Measurements from ENCODE around the gene EPGN. TPM values are rescaled to one million over a fixed set of nuclear protein-coding genes. Genes with fewer than 3 reads are reported as not detected.

The EPGN gene
- total and polyA plus RNA-seq, 7 experiments from 2014 or later: 0.29 to 1.1 (median 0.42) TPM; not detected in 2

DNA sequence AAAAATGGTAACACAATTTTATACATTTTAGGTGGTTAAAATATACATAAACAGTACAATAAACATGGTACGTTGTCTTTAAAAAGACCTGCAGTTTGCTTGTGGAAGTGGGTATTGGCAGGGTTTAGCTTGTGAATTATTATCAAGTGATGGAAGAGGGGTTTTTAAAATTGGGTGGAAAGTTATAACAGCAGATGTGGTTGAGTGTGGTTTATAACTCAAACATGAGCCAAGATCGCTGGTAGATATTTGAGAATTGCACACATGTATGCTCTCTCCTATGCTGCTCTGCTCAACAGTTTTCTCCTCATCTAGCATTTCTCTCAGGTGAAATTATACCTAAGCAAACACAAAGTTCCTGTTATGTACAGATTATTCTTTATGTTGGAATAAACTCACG, 14.0 kb downstream of the EPGN start:
- POLR2A ChIA-PET: no interaction called here
- Histone ChIP-seq H3K36me3 (ENCODE audit: control insufficient read depth in 2 of 3, insufficient read depth in 3 of 3, low read length in 3 of 3) (no peaks in the 10 kb centered on the region), H3K9me3 (ENCODE audit: control insufficient read depth in 2 of 3, low read length in 3 of 3) (no peaks in the 10 kb centered on the region), H3K4me3 (ENCODE audit: low read length) (no peak overlapping the region), H3K27me3 (ENCODE audit: control insufficient read depth in 2 of 2, insufficient read depth in 2 of 2, low read length in 2 of 2) (no peaks in the 10 kb centered on the region), H3K4me1 (ENCODE audit: control insufficient read depth in 2 of 2, insufficient read depth in 2 of 2, low read length in 2 of 2) (no peaks in the 10 kb centered on the region), H3K27ac (ENCODE audit: low read depth, low read length) (no peak overlapping the region)
- ATAC-seq: no peak
- intact Hi-C loops (cut with micrococcal nuclease): loop anchor here in 1 of 2 donors (5.0 kb wide), 1 partner anchor 210 kb away; no protein-coding TSS in a partner anchor
- Mint-ChIP-seq H3K9me3 (no peaks in the 10 kb centered on the region), H3K27ac (no peak overlapping the region), H3K27me3 (peaks cover 4 to 25% (median 21%) of the 10 kb centered on the region in 5 donors), H3K4me3 (no peak overlapping the region), H3K36me3 (no peaks in the 10 kb centered on the region), H3K4me1 (peaks cover 0 to 6% (median 0%) of the 10 kb centered on the region in 7 donors)
- no peak for DNase-seq
- CTCF ChIA-PET: no interaction called here

DNA sequence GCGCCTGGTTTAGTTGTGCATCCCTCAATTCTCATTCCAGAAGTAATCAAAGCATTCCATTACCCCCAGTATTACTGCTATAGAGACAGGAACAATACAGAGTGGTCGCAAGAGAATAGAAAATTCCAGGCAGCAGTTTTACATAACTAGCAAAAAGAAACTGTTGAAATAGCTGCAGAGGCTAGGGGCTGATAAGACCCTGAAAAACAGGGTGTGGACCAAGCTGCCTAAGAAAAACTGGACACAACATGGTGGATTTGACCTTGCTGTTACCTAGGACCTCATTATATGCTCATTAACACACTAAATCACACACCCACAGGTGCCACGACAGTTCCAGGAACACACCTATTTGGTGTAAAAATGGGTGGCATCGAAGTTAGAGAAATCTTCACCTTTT, 15.4 kb downstream of the EPGN start:
- ChIA-PET POLR2A (no interaction called here), CTCF (no interaction called here)
- no peak overlapping the region for H3K4me3 Mint-ChIP-seq
- Histone ChIP-seq H3K36me3 (ENCODE audit: control insufficient read depth in 2 of 3, insufficient read depth in 3 of 3, low read length in 3 of 3) (no peaks in the 10 kb centered on the region), H3K4me1 (ENCODE audit: control insufficient read depth in 2 of 2, insufficient read depth in 2 of 2, low read length in 2 of 2) (no peaks in the 10 kb centered on the region), H3K4me3 (ENCODE audit: low read length) (no peak overlapping the region), H3K27ac (ENCODE audit: low read depth, low read length) (no peak overlapping the region), H3K9me3 (ENCODE audit: control insufficient read depth in 2 of 3, low read length in 3 of 3) (no peaks in the 10 kb centered on the region), H3K27me3 (ENCODE audit: control insufficient read depth in 2 of 2, insufficient read depth in 2 of 2, low read length in 2 of 2) (no peaks in the 10 kb centered on the region)
- H3K36me3 Mint-ChIP-seq: no peaks in the 10 kb centered on the region
- H3K27me3 Mint-ChIP-seq: peaks cover 4 to 34% (median 25%) of the 10 kb centered on the region in 5 donors
- DNase-seq (no peak), ATAC-seq (no peak)
- intact Hi-C loops (cut with micrococcal nuclease): loop anchor here in 1 of 2 donors (5.0 kb wide), 1 partner anchor 209 kb away; no protein-coding TSS in a partner anchor
- H3K4me1 Mint-ChIP-seq: peaks cover 0 to 6% (median 0%) of the 10 kb centered on the region in 7 donors
- no peak overlapping the region for H3K27ac Mint-ChIP-seq
- H3K9me3 Mint-ChIP-seq: no peaks in the 10 kb centered on the region

DNA sequence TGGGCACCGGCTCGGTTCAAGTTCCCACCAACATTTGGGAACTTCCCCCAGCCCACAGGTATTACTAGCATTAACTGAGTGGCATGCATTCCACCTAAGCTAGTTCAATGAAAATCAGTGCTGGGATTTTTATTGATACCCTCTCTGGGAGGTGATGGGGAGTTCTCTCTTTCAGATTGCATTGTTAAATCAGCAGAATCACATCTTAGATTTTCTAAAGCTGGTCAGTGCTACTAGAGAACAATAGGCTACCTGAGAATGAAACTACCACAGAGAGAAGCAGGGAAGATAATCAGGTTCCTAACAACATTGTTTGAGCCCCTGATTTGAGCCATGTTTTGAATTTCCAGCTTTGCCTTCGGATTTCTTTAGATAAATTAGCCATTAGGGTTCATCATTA, 16.0 kb downstream of the EPGN start:
- no peaks in the 10 kb centered on the region for H3K9me3 Mint-ChIP-seq
- H3K27ac Mint-ChIP-seq: no peak overlapping the region
- Histone ChIP-seq H3K27me3 (ENCODE audit: control insufficient read depth in 2 of 2, insufficient read depth in 2 of 2, low read length in 2 of 2) (no peaks in the 10 kb centered on the region), H3K9me3 (ENCODE audit: control insufficient read depth in 2 of 3, low read length in 3 of 3) (no peaks in the 10 kb centered on the region), H3K4me3 (ENCODE audit: low read length) (no peak overlapping the region), H3K27ac (ENCODE audit: low read depth, low read length) (no peak overlapping the region), H3K4me1 (ENCODE audit: control insufficient read depth in 2 of 2, insufficient read depth in 2 of 2, low read length in 2 of 2) (no peaks in the 10 kb centered on the region), H3K36me3 (ENCODE audit: control insufficient read depth in 2 of 3, insufficient read depth in 3 of 3, low read length in 3 of 3) (no peaks in the 10 kb centered on the region)
- no peak for ATAC-seq
- ChIA-PET POLR2A (no interaction called here), CTCF (interaction anchor here (0.7 kb wide), 1 partner anchor 134 kb away, joined by 3 read pairs; no protein-coding TSS in a partner anchor)
- DNase-seq: no peak
- no peaks in the 10 kb centered on the region for H3K36me3 Mint-ChIP-seq
- H3K4me3 Mint-ChIP-seq: no peak overlapping the region
- intact Hi-C loops (cut with micrococcal nuclease): loop anchor here in 1 of 2 donors (5.0 kb wide), 1 partner anchor 208 kb away; no protein-coding TSS in a partner anchor
- H3K4me1 Mint-ChIP-seq: peaks cover 0 to 6% (median 0%) of the 10 kb centered on the region in 7 donors
- peaks cover 4 to 40% (median 30%) of the 10 kb centered on the region in 5 donors for H3K27me3 Mint-ChIP-seq

DNA sequence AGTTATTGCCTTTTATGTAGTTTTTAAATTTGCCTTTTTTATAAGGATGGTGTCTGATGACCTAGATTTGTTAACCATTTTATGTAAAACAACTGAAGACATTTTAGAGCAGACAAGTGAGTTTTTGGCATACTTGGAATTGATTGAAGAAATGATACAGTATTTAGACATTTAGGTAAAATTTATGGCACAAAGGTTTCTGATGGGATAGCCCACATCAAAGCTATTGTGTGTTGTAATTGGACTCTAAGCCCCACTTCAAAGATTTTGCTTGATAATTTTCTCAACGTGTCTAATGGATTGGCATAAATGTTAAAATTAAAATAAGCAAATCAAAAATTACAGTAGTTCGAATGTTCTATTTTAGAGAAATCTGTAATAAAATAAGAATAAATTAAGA, 17.6 kb downstream of the EPGN start:
- Mint-ChIP-seq H3K9me3 (no peaks in the 10 kb centered on the region), H3K36me3 (no peaks in the 10 kb centered on the region), H3K27me3 (peaks cover 9 to 43% (median 30%) of the 10 kb centered on the region in 5 donors), H3K27ac (no peak overlapping the region), H3K4me3 (no peak overlapping the region), H3K4me1 (peaks cover 0 to 7% (median 0%) of the 10 kb centered on the region in 7 donors)
- POLR2A ChIA-PET: no interaction called here
- CTCF ChIA-PET: no interaction called here
- ATAC-seq: no peak
- H3K27me3 ChIP-seq (ENCODE audit: control insufficient read depth in 2 of 2, insufficient read depth in 2 of 2, low read length in 2 of 2): no peaks in the 10 kb centered on the region
- no peak overlapping the region for H3K4me3 ChIP-seq (ENCODE audit: low read length)
- no peaks in the 10 kb centered on the region for H3K4me1 ChIP-seq (ENCODE audit: control insufficient read depth in 2 of 2, insufficient read depth in 2 of 2, low read length in 2 of 2)
- H3K27ac ChIP-seq (ENCODE audit: low read depth, low read length): no peak overlapping the region
- no peaks in the 10 kb centered on the region for H3K36me3 ChIP-seq (ENCODE audit: control insufficient read depth in 2 of 3, insufficient read depth in 3 of 3, low read length in 3 of 3)
- intact Hi-C loops (cut with micrococcal nuclease): no loop called here
- no peak for DNase-seq
- no peaks in the 10 kb centered on the region for H3K9me3 ChIP-seq (ENCODE audit: control insufficient read depth in 2 of 3, low read length in 3 of 3)

DNA sequence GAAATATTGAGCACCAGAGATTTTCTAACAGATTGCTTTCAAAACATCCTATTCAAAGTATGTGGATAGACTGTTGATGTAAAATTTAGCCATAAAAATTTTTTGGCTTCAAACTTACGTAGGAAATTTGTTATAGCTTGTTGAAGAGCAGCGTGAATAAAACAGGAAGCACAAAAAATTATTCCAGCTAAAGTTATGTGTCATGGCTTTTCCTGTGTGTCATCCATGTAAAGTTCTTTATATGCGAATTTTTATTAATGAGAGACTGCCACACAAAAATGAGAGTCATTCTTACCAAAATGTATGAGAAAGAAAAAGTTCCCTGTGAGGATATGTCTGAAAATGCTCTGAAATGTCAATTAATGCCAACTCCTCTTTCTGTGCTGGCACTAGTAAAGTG, 19.5 kb downstream of the EPGN start:
- Mint-ChIP-seq H3K4me1 (peaks cover 0 to 5% (median 0%) of the 10 kb centered on the region in 7 donors), H3K27me3 (peaks cover 15 to 39% (median 25%) of the 10 kb centered on the region in 5 donors), H3K36me3 (no peaks in the 10 kb centered on the region), H3K4me3 (no peak overlapping the region), H3K27ac (no peak overlapping the region), H3K9me3 (no peaks in the 10 kb centered on the region)
- Histone ChIP-seq H3K4me3 (ENCODE audit: low read length) (no peak overlapping the region), H3K36me3 (ENCODE audit: control insufficient read depth in 2 of 3, insufficient read depth in 3 of 3, low read length in 3 of 3) (no peaks in the 10 kb centered on the region), H3K4me1 (ENCODE audit: control insufficient read depth in 2 of 2, insufficient read depth in 2 of 2, low read length in 2 of 2) (no peaks in the 10 kb centered on the region), H3K27ac (ENCODE audit: low read depth, low read length) (no peak overlapping the region), H3K27me3 (ENCODE audit: control insufficient read depth in 2 of 2, insufficient read depth in 2 of 2, low read length in 2 of 2) (no peaks in the 10 kb centered on the region), H3K9me3 (ENCODE audit: control insufficient read depth in 2 of 3, low read length in 3 of 3) (no peaks in the 10 kb centered on the region)
- ATAC-seq (no peak), DNase-seq (no peak)
- POLR2A ChIA-PET: no interaction called here
- CTCF ChIA-PET: no interaction called here
- intact Hi-C loops (cut with micrococcal nuclease): no loop called here

DNA sequence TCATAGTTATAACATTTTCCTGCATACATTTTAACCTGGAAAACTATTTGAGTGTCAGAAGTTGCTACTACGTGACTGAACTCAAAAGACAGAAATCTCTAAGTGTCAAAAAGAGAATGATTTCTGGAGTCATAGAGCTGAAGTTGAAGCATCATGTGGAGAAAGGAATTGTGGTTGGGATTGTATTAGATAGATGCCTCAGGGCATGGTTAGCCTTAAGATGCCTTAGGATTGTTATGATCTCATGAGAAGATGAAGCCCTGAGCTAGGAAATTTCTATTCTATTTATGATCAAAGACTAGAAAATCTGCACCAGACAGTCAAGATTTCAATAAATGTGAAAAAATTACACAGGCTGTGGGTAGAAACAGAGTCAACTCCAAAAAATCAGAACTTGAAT, 20.2 kb downstream of the EPGN start:
- no peak for DNase-seq
- Histone ChIP-seq H3K4me3 (ENCODE audit: low read length) (no peak overlapping the region), H3K27me3 (ENCODE audit: control insufficient read depth in 2 of 2, insufficient read depth in 2 of 2, low read length in 2 of 2) (no peaks in the 10 kb centered on the region), H3K27ac (ENCODE audit: low read depth, low read length) (no peak overlapping the region), H3K9me3 (ENCODE audit: control insufficient read depth in 2 of 3, low read length in 3 of 3) (no peaks in the 10 kb centered on the region), H3K4me1 (ENCODE audit: control insufficient read depth in 2 of 2, insufficient read depth in 2 of 2, low read length in 2 of 2) (no peaks in the 10 kb centered on the region), H3K36me3 (ENCODE audit: control insufficient read depth in 2 of 3, insufficient read depth in 3 of 3, low read length in 3 of 3) (no peaks in the 10 kb centered on the region)
- H3K4me1 Mint-ChIP-seq: peaks cover 0 to 5% (median 0%) of the 10 kb centered on the region in 7 donors
- no peak overlapping the region for H3K4me3 Mint-ChIP-seq
- H3K36me3 Mint-ChIP-seq: no peaks in the 10 kb centered on the region
- ChIA-PET CTCF (no interaction called here), POLR2A (interaction anchor here (0.6 kb wide), 1 partner anchor 9 kb away, joined by 3 read pairs; no protein-coding TSS in a partner anchor)
- no peak overlapping the region for H3K27ac Mint-ChIP-seq
- H3K9me3 Mint-ChIP-seq: no peaks in the 10 kb centered on the region
- no peak for ATAC-seq
- H3K27me3 Mint-ChIP-seq: peaks cover 15 to 33% (median 20%) of the 10 kb centered on the region in 5 donors
- intact Hi-C loops (cut with micrococcal nuclease): no loop called here

DNA sequence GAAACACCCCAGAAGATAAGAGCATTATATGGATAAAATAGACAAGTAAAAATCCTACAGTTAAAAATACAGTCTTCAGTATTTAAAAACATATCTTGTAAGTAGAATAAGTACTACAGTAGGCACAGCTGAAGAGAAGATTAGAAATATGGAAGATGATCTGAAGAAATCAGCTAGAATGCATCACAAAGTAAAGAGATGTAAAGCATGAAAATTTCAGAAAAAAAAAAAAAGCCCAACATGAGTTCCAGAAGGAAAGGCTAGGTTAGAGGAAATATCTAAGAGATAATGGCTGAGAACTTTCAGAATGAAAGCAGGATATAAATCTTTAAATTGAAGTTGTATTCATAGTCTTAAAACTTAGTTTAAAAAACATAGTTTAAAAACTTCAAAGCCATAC, 21.0 kb downstream of the EPGN start:
- H3K9me3 ChIP-seq (ENCODE audit: control insufficient read depth in 2 of 3, low read length in 3 of 3): no peaks in the 10 kb centered on the region
- Mint-ChIP-seq H3K4me3 (no peak overlapping the region), H3K36me3 (no peaks in the 10 kb centered on the region), H3K4me1 (peaks cover 0 to 5% (median 0%) of the 10 kb centered on the region in 7 donors), H3K27me3 (peaks cover 16 to 29% (median 17%) of the 10 kb centered on the region in 5 donors), H3K27ac (no peak overlapping the region), H3K9me3 (no peaks in the 10 kb centered on the region)
- no peaks in the 10 kb centered on the region for H3K27me3 ChIP-seq (ENCODE audit: control insufficient read depth in 2 of 2, insufficient read depth in 2 of 2, low read length in 2 of 2)
- no peaks in the 10 kb centered on the region for H3K36me3 ChIP-seq (ENCODE audit: control insufficient read depth in 2 of 3, insufficient read depth in 3 of 3, low read length in 3 of 3)
- H3K4me3 ChIP-seq (ENCODE audit: low read length): no peak overlapping the region
- DNase-seq: no peak
- intact Hi-C loops (cut with micrococcal nuclease): no loop called here
- H3K4me1 ChIP-seq (ENCODE audit: control insufficient read depth in 2 of 2, insufficient read depth in 2 of 2, low read length in 2 of 2): no peaks in the 10 kb centered on the region
- no peak overlapping the region for H3K27ac ChIP-seq (ENCODE audit: low read depth, low read length)
- ChIA-PET CTCF (interaction anchor here (0.7 kb wide), 1 partner anchor 17 kb away, joined by 4 read pairs; no protein-coding TSS in a partner anchor), POLR2A (no interaction called here)
- no peak for ATAC-seq
